GM18499 (cell line): ENCODE data around the gene GFRA1.
"Not testable (repeated sequence)": the region's sequence is repeated elsewhere in the genome, so short reads cannot be mapped to it uniquely, and the experiment has no call there.

ENCODE experiments used
- ATAC-seq: cut with Tn5 transposase; IDR thresholded peaks from one replicate; pipeline ENCODE4 v1.9.1; 2021; ENCODE audit warnings: moderate number of reproducible peaks; ENCODE audit not compliant: insufficient read depth, unreplicated experiment

Gene GFRA1

GRCh38 chr10:116045366-116046356 is 227.3 kb downstream of the GFRA1 start:
- no peak for ATAC-seq

GRCh38 chr10:116044801-116045248 is 228.2 kb downstream of the GFRA1 start:
- ATAC-seq: no peak

GRCh38 chr10:116043861-116044260 is 229.1 kb downstream of the GFRA1 start:
- ATAC-seq: no peak

- ATAC-seq: no peak
Observed at GRCh38 chr10:116043304-116043703, 229.7 kb downstream of the GFRA1 start.

GRCh38 chr10:116041948-116042347 is 231.1 kb downstream of the GFRA1 start:
- no peak for ATAC-seq

GRCh38 chr10:116039612-116040011 is 233.4 kb downstream of the GFRA1 start:
- ATAC-seq: no peak

GRCh38 chr10:116038259-116038658 is 234.7 kb downstream of the GFRA1 start:
- no peak for ATAC-seq

- not testable (repeated sequence) for ATAC-seq
Observed at GRCh38 chr10:116035406-116035805, 237.6 kb downstream of the GFRA1 start.

GRCh38 chr10:116030576-116030975 is 242.4 kb downstream of the GFRA1 start:
- no peak for ATAC-seq

- ATAC-seq: no peak
Observed at GRCh38 chr10:116029826-116030225, 243.2 kb downstream of the GFRA1 start.

GRCh38 chr10:116027355-116027754 is 245.7 kb downstream of the GFRA1 start:
- no peak for ATAC-seq

GRCh38 chr10:116026725-116027124 is 246.3 kb downstream of the GFRA1 start:
- ATAC-seq: no peak

GRCh38 chr10:116026315-116026714 is 246.7 kb downstream of the GFRA1 start:
- ATAC-seq: no peak

- ATAC-seq: no peak
Observed at GRCh38 chr10:116024271-116024878, 248.6 kb downstream of the GFRA1 start.

GRCh38 chr10:116017405-116017804 is 255.6 kb downstream of the GFRA1 start:
- ATAC-seq: no peak

- no peak for ATAC-seq
Observed at GRCh38 chr10:116015583-116016333, 257.2 kb downstream of the GFRA1 start.

- ATAC-seq: no peak
Observed at GRCh38 chr10:116014871-116015582, 258.0 kb downstream of the GFRA1 start.

GRCh38 chr10:116014326-116014725 is 258.7 kb downstream of the GFRA1 start:
- ATAC-seq: no peak

- no peak for ATAC-seq
Observed at GRCh38 chr10:116011929-116012328, 261.1 kb downstream of the GFRA1 start.

- no peak for ATAC-seq
Observed at GRCh38 chr10:116007256-116007891, 265.6 kb downstream of the GFRA1 start.
